ENCODE measurements around the gene ADAMTSL2. TPM values are rescaled to one million over a fixed set of nuclear protein-coding genes. Genes with fewer than 3 reads are reported as not detected.

ADAMTSL2 gene
- total RNA-seq, 2 donors from 2014 or later, result 0.18 to 0.93 TPM

DNA sequence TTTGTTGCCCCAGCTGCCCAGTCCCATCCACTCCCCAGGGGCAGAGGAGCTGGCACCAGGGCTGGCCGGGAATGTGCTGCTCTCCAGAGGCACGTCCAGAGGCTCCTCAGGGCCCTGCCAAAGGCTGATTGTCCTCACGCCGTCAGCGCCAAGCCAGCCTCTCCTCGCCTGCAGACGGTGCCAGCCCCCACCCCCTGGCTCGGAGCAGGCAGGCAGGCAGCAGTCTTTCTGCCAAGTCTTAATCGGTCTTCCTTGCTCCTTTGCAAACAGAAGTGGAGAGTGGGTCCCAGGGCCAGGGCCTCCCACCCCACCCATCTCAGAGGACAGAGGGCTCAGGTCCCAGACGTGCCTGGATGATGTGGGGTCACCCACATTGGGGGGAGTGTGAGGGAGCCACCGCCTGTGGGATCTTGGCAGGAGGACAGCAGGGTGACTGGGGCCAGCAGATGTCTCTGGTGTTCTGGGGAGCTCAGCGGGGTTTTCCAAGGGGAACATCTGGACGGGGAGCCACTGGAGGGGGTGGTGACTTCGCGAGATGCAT, 38.4 kb downstream of the ADAMTSL2 start:
- H3K36me3 Mint-ChIP-seq (ENCODE audit: low read depth), result no peaks in the 10 kb centered on the region

DNA sequence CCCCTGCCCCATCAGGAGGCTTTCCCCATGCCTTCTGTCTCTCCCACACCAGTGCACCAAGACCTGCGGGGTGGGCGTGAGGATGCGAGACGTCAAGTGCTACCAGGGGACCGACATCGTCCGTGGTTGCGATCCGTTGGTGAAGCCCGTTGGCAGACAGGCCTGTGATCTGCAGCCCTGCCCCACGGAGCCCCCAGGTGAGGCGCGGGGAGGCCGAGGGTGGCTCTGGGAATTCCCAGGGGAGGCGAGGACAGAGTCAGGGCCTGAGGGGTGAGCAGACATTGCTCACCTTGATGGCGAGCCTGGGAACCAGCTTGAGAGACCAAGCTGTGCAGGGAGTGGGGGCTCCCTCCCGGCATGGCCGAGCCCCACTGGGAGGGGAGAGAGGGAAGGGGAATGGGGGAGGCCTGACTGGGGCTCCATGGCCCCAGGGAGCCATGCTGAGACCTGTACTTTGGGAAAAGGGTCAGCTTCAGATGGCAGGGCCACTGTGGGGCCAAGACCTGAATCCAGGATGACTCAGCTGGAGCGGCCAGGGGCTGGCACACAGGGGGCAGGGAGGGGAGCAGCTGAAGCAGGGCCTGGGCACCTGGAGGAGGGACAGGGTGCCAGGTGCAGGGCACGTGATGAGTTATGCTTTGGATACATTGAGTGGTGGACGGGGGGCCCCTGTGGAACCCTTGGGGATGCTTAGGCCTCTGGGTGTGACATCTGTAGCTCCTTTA, 39.4 kb downstream of the ADAMTSL2 start:
- H3K9me3 ChIP-seq (ENCODE audit: control insufficient read depth, low read length), result no peaks in the 10 kb centered on the region
- no peak overlapping the region for H3K27ac ChIP-seq (ENCODE audit: low read depth, low read length)
- H3K4me3 ChIP-seq (ENCODE audit: low read length), result no peak overlapping the region
- no peaks in the 10 kb centered on the region for H3K36me3 ChIP-seq (ENCODE audit: control insufficient read depth, insufficient read depth, low read length)
- H3K4me1 Mint-ChIP-seq, result no peaks in the 10 kb centered on the region
- H3K27me3 Mint-ChIP-seq (ENCODE audit: insufficient read depth), result no peaks in the 10 kb centered on the region
- no peaks in the 10 kb centered on the region for H3K4me1 ChIP-seq (ENCODE audit: control insufficient read depth, insufficient read depth, low read length)
- WGBS, 2 experiments (ENCODE audit: insufficient coverage in 1 of 2, insufficient read length in 1 of 2), result 93% methylated on average over 5 to 21 of the region's 21 CpGs
- TF ChIP-seq, protein P1, sequence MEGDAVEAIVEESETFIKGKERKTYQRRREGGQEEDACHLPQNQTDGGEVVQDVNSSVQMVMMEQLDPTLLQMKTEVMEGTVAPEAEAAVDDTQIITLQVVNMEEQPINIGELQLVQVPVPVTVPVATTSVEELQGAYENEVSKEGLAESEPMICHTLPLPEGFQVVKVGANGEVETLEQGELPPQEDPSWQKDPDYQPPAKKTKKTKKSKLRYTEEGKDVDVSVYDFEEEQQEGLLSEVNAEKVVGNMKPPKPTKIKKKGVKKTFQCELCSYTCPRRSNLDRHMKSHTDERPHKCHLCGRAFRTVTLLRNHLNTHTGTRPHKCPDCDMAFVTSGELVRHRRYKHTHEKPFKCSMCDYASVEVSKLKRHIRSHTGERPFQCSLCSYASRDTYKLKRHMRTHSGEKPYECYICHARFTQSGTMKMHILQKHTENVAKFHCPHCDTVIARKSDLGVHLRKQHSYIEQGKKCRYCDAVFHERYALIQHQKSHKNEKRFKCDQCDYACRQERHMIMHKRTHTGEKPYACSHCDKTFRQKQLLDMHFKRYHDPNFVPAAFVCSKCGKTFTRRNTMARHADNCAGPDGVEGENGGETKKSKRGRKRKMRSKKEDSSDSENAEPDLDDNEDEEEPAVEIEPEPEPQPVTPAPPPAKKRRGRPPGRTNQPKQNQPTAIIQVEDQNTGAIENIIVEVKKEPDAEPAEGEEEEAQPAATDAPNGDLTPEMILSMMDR (conservative IDR thresholded peaks at IDR 0.05), result no peak
- no peaks in the 10 kb centered on the region for H3K27me3 ChIP-seq (ENCODE audit: control insufficient read depth, insufficient read depth, low read length, poor library complexity, severe bottlenecking)
- H3K36me3 Mint-ChIP-seq (ENCODE audit: low read depth), result no peaks in the 10 kb centered on the region
- H3K9me3 Mint-ChIP-seq, result no peaks in the 10 kb centered on the region
- no peak overlapping the region for H3K9ac ChIP-seq (ENCODE audit: extremely low read depth, low read length, poor library complexity, severe bottlenecking)
- H3K4me3 Mint-ChIP-seq, result no peak overlapping the region
- H3K27ac Mint-ChIP-seq, result no peak overlapping the region
- DNase-seq, result no peak

More for the DNA sequence above, 38.4 kb downstream of the ADAMTSL2 start:
- no peaks in the 10 kb centered on the region for H3K9me3 ChIP-seq (ENCODE audit: control insufficient read depth, low read length)
- no peak for DNase-seq
- no peak overlapping the region for H3K27ac ChIP-seq (ENCODE audit: low read depth, low read length)
- no peaks in the 10 kb centered on the region for H3K27me3 ChIP-seq (ENCODE audit: control insufficient read depth, insufficient read depth, low read length, poor library complexity, severe bottlenecking)
- no peaks in the 10 kb centered on the region for H3K4me1 ChIP-seq (ENCODE audit: control insufficient read depth, insufficient read depth, low read length)
- TF ChIP-seq, protein P1 (conservative IDR thresholded peaks at IDR 0.05), result no peak
- H3K27ac Mint-ChIP-seq, result no peak overlapping the region
- H3K4me1 Mint-ChIP-seq, result no peaks in the 10 kb centered on the region
- H3K4me3 ChIP-seq (ENCODE audit: low read length), result no peak overlapping the region
- H3K27me3 Mint-ChIP-seq (ENCODE audit: insufficient read depth), result no peaks in the 10 kb centered on the region
- no peaks in the 10 kb centered on the region for H3K36me3 ChIP-seq (ENCODE audit: control insufficient read depth, insufficient read depth, low read length)
- WGBS, 2 experiments (ENCODE audit: insufficient coverage in 1 of 2, insufficient read length in 1 of 2), result 90 to 98% methylated on average over 11 to 15 of the region's 15 CpGs
- no peak overlapping the region for H3K4me3 Mint-ChIP-seq
- no peaks in the 10 kb centered on the region for H3K9me3 Mint-ChIP-seq
- H3K9ac ChIP-seq (ENCODE audit: extremely low read depth, low read length, poor library complexity, severe bottlenecking), result no peak overlapping the region

DNA sequence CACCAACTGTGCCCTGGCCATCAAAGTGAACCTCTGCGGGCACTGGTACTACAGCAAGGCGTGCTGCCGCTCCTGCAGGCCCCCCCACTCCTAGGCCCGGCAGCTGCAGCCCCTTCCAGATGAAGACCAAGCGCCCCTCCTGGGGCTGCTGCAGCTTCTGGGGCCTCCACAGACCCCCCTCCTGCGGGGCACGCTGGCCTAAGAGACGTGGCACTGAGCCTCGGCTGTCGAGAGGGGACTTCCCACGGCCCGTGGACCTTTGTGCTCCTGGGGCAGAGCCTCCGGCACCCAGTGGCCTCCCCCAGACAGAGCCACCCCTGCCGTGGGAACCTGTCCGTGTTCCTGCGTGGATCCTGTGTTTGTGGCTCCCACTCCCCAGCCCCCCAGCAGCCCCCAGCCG, 40.3 kb downstream of the ADAMTSL2 start:
- Mint-ChIP-seq H3K9me3 (no peaks in the 10 kb centered on the region), H3K4me3 (no peak overlapping the region), H3K4me1 (no peaks in the 10 kb centered on the region), H3K36me3 (ENCODE audit: low read depth) (no peaks in the 10 kb centered on the region), H3K27me3 (ENCODE audit: insufficient read depth) (no peaks in the 10 kb centered on the region), H3K27ac (no peak overlapping the region)
- DNase-seq, result no peak
- 82 to 100% methylated on average over 3 to 17 of the region's 17 CpGs for WGBS, 2 experiments (ENCODE audit: insufficient coverage in 1 of 2, insufficient read length in 1 of 2)
- Histone ChIP-seq H3K36me3 (ENCODE audit: control insufficient read depth, insufficient read depth, low read length) (no peaks in the 10 kb centered on the region), H3K27me3 (ENCODE audit: control insufficient read depth, insufficient read depth, low read length, poor library complexity, severe bottlenecking) (no peaks in the 10 kb centered on the region), H3K4me3 (ENCODE audit: low read length) (no peak overlapping the region), H3K27ac (ENCODE audit: low read depth, low read length) (no peak overlapping the region), H3K9ac (ENCODE audit: extremely low read depth, low read length, poor library complexity, severe bottlenecking) (no peak overlapping the region), H3K4me1 (ENCODE audit: control insufficient read depth, insufficient read depth, low read length) (no peaks in the 10 kb centered on the region), H3K9me3 (ENCODE audit: control insufficient read depth, low read length) (no peaks in the 10 kb centered on the region)
- TF ChIP-seq, protein P1 (conservative IDR thresholded peaks at IDR 0.05), result no peak

Measured in endodermal cell (in vitro differentiated cells).